GM13976 (cell line): ENCODE data around the gene RGS7.
"Not testable (repeated sequence)": the region's sequence is repeated elsewhere in the genome, so short reads cannot be mapped to it uniquely, and the experiment has no call there.

ENCODE experiments used
- DNase-seq: peaks from one replicate; pipeline ENCODE4 v3.0.0; 2012; ENCODE audit warnings: low spot score
- in situ Hi-C: fragments of 300-500 bp; cut with MboI; formaldehyde crosslinking; loops from one replicate; pipeline ENCODE4 v1.12.0; 2022; ENCODE audit warnings: low sequenced_read_pairs, mixed read lengths, inconsistent platforms; ENCODE audit not compliant: unreplicated experiment
- TF ChIP-seq, protein P1 (sequence below): IDR thresholded peaks from 2 replicates; pipeline ENCODE4 v1.5.1; 2012; ENCODE audit warnings: borderline replicate concordance, mild to moderate bottlenecking; ENCODE audit not compliant: insufficient read depth; ENCODE audit errors: extremely low read depth, missing control alignments, control extremely low read depth

RGS7 gene

DNA sequence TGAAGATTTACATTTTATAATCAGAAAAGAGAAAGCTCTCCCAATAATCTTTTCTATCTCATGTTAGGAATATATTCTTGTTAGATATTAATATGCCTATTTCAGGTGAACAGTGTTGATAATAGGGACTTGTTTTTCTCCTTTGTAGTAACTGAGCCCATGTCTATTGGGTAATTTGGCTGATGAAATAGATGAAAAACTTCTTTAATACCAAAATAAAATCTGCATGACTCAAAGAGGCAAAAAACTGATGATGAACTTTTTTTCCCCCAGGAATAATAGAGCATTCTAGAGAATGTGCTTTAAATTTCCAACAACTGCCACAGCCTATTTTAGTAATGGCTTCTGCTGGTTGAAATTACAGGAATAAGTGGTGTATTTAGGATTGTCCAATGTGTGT, 566.1 kb downstream of the RGS7 start:
- DNase-seq, result no peak
- in situ Hi-C loops, result no loop called here
- TF ChIP-seq, protein P1, sequence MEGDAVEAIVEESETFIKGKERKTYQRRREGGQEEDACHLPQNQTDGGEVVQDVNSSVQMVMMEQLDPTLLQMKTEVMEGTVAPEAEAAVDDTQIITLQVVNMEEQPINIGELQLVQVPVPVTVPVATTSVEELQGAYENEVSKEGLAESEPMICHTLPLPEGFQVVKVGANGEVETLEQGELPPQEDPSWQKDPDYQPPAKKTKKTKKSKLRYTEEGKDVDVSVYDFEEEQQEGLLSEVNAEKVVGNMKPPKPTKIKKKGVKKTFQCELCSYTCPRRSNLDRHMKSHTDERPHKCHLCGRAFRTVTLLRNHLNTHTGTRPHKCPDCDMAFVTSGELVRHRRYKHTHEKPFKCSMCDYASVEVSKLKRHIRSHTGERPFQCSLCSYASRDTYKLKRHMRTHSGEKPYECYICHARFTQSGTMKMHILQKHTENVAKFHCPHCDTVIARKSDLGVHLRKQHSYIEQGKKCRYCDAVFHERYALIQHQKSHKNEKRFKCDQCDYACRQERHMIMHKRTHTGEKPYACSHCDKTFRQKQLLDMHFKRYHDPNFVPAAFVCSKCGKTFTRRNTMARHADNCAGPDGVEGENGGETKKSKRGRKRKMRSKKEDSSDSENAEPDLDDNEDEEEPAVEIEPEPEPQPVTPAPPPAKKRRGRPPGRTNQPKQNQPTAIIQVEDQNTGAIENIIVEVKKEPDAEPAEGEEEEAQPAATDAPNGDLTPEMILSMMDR, result no peak

DNA sequence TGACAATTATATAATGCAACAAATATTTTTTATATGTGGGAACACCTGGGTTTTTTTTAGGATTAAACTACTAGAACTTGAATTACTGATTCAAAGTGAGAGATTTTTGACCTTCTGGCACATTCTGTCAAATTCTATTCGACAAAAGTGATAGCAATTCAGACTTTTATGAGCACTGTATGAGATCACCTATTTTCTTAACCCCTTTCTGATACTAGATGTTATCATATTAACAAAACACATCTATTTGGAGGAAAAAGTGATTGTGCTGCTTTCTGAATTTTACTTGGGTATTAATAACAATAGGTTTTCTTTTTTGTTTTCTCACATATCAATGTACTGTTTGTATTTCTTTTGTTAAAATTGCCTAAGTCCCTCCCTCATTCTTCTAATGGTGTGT, 570.1 kb downstream of the RGS7 start:
- TF ChIP-seq, protein P1, result no peak
- DNase-seq, result no peak
- in situ Hi-C loops, result no loop called here

GRCh38 chr1:240784776-240785175, 572.2 kb downstream of the RGS7 start:
- DNase-seq, result no peak
- in situ Hi-C loops, result no loop called here
- TF ChIP-seq, protein P1, result no peak

GRCh38 chr1:240783728-240784137, 573.3 kb downstream of the RGS7 start:
- in situ Hi-C loops, DNase-seq: not testable (repeated sequence)

DNA sequence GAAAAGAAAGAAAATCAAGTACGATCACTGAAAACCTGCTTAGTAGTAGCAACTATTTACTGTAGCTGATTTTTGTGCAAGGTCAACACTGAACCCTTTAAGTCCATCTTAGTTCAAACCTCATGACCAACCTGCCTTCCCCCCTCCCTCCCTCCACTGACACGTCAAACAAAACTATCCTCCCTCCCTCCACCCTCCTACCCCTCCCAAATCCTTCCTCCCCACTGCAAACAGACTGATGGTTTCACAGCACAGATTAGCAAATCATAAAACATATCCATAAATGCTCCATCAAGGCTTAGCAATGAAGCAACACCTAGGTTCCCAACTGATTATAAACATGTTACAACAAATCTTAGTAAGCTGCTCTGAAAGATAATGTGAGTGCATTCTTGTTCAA, 580.8 kb downstream of the RGS7 start:
- in situ Hi-C loops, result no loop called here
- TF ChIP-seq, protein P1, result no peak
- no peak for DNase-seq

DNA sequence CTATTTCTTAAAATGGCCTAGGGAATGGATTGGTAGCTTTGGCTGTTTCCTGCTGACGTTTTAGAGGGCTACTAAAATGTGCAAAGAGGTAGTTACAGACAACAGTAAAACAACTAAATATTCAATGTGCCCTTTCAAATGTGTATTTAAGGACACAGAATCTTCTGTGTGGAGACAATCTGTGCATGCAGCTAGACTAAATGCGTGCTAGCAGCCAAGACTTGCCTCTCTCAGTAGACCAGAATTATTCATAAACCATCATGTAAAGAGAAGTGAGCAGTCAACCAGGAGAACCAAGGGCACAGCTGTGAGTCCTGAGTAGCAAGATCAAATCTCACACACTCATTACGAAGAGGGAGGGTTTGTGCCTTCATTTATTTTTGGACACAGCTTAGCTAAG, 584.9 kb downstream of the RGS7 start:
- in situ Hi-C loops, result no loop called here
- TF ChIP-seq, protein P1, result no peak
- DNase-seq, result no peak

DNA sequence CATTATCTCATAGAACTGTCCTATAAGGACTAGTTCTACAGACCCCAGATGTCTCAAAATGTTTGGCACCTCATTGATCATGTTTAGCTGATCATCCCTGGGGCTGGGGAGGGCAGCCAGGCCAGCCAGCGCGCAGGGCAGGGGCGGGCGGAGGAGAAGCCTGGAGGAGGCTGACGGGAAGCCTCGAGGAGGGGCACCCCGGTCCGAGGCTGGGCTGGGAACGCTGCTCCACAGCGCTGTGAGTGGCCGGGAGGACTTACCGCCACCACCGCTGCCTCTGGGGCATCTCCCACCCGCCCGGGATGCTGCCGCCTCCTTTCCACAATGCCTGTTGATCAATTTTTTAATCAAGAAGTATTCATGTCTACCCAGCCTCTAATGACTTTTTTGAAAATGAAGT, 585.6 kb downstream of the RGS7 start:
- DNase-seq, result no peak
- TF ChIP-seq, protein P1, result no peak
- in situ Hi-C loops, result no loop called here
